MM.1S (cell line): ENCODE measurements around the gene SLC17A8.

Experiments used
- DNase-seq: peaks from one replicate; pipeline ENCODE4 v3.0.0-alpha.2; 2015
- H2AFZ ChIP-seq: fragments of 300-600 bp; sonication (generic); 2 replicates; pipeline ENCODE4 v1.6.0; 2016; ENCODE audit warnings: antibody characterized with exemption, low read length
- H3F3A ChIP-seq: fragments of 300-600 bp; sonication (generic); 2 replicates; pipeline ENCODE4 v1.6.1; 2016; ENCODE audit warnings: mild to moderate bottlenecking, antibody characterized with exemption, low read length, moderate library complexity, mixed read lengths; ENCODE audit not compliant: insufficient read depth
- H3K27ac ChIP-seq: fragments of 300-600 bp; sonication (generic); 2 replicates; pipeline ENCODE4 v1.5.1; 2016; ENCODE audit warnings: mild to moderate bottlenecking, low read length
- H3K27me3 ChIP-seq: fragments of 300-600 bp; sonication (generic); replicated peaks from 2 replicates; pipeline ENCODE4 v1.6.0; 2016; ENCODE audit warnings: low read length; ENCODE audit not compliant: insufficient read depth
- H3K36me3 ChIP-seq: fragments of 300-600 bp; sonication (generic); replicated peaks from 2 replicates; pipeline ENCODE4 v1.6.1; 2016; ENCODE audit warnings: mild to moderate bottlenecking, low read length, mixed read lengths; ENCODE audit not compliant: insufficient read depth
- H3K4me1 ChIP-seq: fragments of 300-600 bp; sonication (generic); 2 replicates; pipeline ENCODE4 v1.6.1; 2016; ENCODE audit warnings: low read length, mixed read lengths
- H3K4me2 ChIP-seq: fragments of 300-600 bp; sonication (generic); 2 replicates; pipeline ENCODE4 v1.6.0; 2016; ENCODE audit warnings: low read depth, low read length
- H3K4me3 ChIP-seq: fragments of 300-600 bp; sonication (generic); 2 replicates; pipeline ENCODE4 v1.5.1; 2016; ENCODE audit warnings: low read length, mixed read lengths
- H3K79me2 ChIP-seq: fragments of 300-600 bp; sonication (generic); 2 replicates; pipeline ENCODE4 v1.6.1; 2016; ENCODE audit warnings: mixed run types, low read length, mixed read lengths
- H3K9ac ChIP-seq: fragments of 300-600 bp; sonication (generic); 2 replicates; pipeline ENCODE4 v1.6.1; 2016; ENCODE audit warnings: low read length, mixed read lengths
- H3K9me2 ChIP-seq: fragments of 300-600 bp; sonication (generic); replicated peaks from 2 replicates; pipeline ENCODE4 v1.6.1; 2016; ENCODE audit warnings: mild to moderate bottlenecking, low read length, mixed read lengths; ENCODE audit not compliant: insufficient read depth
- H3K9me3 ChIP-seq: fragments of 300-600 bp; sonication (generic); replicated peaks from 2 replicates; pipeline ENCODE4 v1.6.1; 2016; ENCODE audit warnings: mild to moderate bottlenecking, low read length, mixed read lengths; ENCODE audit not compliant: insufficient read depth
- H4K20me1 ChIP-seq: fragments of 300-600 bp; sonication (generic); 2 replicates; pipeline ENCODE4 v1.6.1; 2016; ENCODE audit warnings: mild to moderate bottlenecking, low read length, moderate library complexity, mixed read lengths; ENCODE audit not compliant: insufficient read depth
- EZH2 ChIP-seq: fragments of 300-600 bp; sonication (generic); optimal IDR thresholded peaks from 2 replicates; pipeline ENCODE3; 2017; ENCODE audit warnings: low read depth, mild to moderate bottlenecking, antibody characterized with exemption, low read length, mixed read lengths
- EZH2phosphoT487 ChIP-seq: fragments of 300-600 bp; sonication (generic); IDR thresholded peaks from 2 replicates; pipeline ENCODE4 v1.6.1; 2018; ENCODE audit warnings: antibody characterized with exemption, low read length
- TF ChIP-seq, protein P1 (sequence below): fragments of 300-600 bp; sonication (generic); IDR thresholded peaks from 2 replicates; pipeline ENCODE4 v1.5.1; 2016; ENCODE audit warnings: antibody characterized with exemption, low read length, mixed read lengths

The SLC17A8 gene

DNA sequence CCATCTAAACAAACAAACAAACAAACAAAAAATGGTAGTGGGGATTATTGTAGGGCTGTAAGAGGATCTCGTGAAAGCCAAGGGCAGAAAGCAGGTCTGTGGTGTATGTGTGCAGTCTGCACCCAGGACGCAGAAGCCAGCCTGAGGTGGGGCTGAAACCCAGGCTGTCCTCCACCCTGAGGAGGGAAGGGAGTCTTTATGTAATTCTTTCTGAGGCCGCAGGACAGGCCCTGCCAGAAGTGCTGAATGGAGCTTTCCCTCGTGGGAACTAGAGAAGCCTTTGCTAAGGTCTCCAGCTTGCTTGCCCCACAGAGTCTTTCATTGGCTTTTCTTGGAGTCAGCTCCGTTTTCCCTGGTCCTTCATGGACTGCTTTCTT lies 27.7 kb downstream of the SLC17A8 start:
- Histone ChIP-seq H3K36me3 (no peaks in the 10 kb centered on the region), H3K4me2 (no peak overlapping the region), H3K27me3 (no peaks in the 10 kb centered on the region), H3K4me1 (no peaks in the 10 kb centered on the region), H2AFZ (no peak overlapping the region), H3K9me2 (no peaks in the 10 kb centered on the region), H3K9me3 (no peaks in the 10 kb centered on the region), H3K27ac (no peak overlapping the region), H3K79me2 (no peaks in the 10 kb centered on the region), H4K20me1 (no peaks in the 10 kb centered on the region), H3F3A (no peaks in the 10 kb centered on the region), H3K9ac (no peak overlapping the region), H3K4me3 (no peak overlapping the region)
- TF ChIP-seq, protein P1, sequence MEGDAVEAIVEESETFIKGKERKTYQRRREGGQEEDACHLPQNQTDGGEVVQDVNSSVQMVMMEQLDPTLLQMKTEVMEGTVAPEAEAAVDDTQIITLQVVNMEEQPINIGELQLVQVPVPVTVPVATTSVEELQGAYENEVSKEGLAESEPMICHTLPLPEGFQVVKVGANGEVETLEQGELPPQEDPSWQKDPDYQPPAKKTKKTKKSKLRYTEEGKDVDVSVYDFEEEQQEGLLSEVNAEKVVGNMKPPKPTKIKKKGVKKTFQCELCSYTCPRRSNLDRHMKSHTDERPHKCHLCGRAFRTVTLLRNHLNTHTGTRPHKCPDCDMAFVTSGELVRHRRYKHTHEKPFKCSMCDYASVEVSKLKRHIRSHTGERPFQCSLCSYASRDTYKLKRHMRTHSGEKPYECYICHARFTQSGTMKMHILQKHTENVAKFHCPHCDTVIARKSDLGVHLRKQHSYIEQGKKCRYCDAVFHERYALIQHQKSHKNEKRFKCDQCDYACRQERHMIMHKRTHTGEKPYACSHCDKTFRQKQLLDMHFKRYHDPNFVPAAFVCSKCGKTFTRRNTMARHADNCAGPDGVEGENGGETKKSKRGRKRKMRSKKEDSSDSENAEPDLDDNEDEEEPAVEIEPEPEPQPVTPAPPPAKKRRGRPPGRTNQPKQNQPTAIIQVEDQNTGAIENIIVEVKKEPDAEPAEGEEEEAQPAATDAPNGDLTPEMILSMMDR = no peak
- TF ChIP-seq EZH2phosphoT487 (no peak), EZH2 (no peak)
- no peak for DNase-seq

DNA sequence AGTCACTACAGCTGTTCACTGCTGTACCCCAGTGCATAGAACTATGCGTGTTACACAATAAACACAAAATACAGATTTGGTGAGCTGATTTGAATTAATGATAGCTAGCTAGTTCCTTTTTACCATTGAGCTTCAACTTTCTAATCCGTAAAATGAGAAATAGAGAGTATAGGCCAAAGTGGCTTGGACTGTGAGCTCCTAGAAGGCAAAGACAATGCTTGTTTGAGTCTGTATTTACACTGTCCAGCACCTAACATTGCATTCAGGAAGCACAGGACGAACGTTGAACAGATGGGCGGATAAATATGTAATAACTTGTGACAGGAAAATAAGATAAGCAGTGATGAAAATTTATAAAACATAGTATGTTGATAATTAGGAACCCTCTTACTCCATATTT lies 31.5 kb downstream of the SLC17A8 start:
- no peak overlapping the region for H3K27ac ChIP-seq
- H2AFZ ChIP-seq = no peak overlapping the region
- no peaks in the 10 kb centered on the region for H3K4me1 ChIP-seq
- H3K4me2 ChIP-seq = no peak overlapping the region
- TF ChIP-seq EZH2 (no peak), EZH2phosphoT487 (no peak)
- TF ChIP-seq, protein P1 = no peak
- no peaks in the 10 kb centered on the region for H3K27me3 ChIP-seq
- H3K9me2 ChIP-seq = no peaks in the 10 kb centered on the region
- H4K20me1 ChIP-seq = no peaks in the 10 kb centered on the region
- H3F3A ChIP-seq = no peaks in the 10 kb centered on the region
- H3K36me3 ChIP-seq = no peaks in the 10 kb centered on the region
- no peak overlapping the region for H3K9ac ChIP-seq
- H3K9me3 ChIP-seq = no peaks in the 10 kb centered on the region
- no peak for DNase-seq
- H3K4me3 ChIP-seq = no peak overlapping the region
- H3K79me2 ChIP-seq = no peaks in the 10 kb centered on the region

DNA sequence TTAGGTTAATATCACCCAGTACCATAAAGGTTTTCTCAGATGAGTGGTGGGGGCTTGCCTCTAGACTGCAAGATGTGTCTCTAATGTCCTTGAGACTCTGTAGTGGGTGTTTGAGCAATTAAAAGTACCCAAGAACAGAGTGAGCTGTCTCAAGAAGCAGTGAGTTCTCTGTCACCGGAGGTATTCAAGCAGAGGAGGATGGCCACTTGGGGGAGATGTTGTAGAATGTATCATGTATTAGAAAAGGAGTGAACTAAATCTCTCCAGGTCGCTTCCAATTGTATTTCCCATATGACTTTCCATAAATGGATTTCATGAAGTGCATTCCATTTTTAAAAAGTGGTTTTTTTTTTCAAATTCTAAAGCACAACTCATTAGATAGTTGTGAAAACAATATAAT lies 35.0 kb downstream of the SLC17A8 start:
- Histone ChIP-seq H3K9me2 (no peaks in the 10 kb centered on the region), H3K27ac (no peak overlapping the region), H2AFZ (no peak overlapping the region), H3K79me2 (no peaks in the 10 kb centered on the region), H3K4me2 (no peak overlapping the region), H3K4me1 (no peaks in the 10 kb centered on the region), H3K27me3 (no peaks in the 10 kb centered on the region), H3K36me3 (no peaks in the 10 kb centered on the region), H3K4me3 (no peak overlapping the region), H4K20me1 (no peaks in the 10 kb centered on the region), H3K9me3 (no peaks in the 10 kb centered on the region), H3K9ac (no peak overlapping the region), H3F3A (no peaks in the 10 kb centered on the region)
- DNase-seq = no peak
- TF ChIP-seq EZH2phosphoT487 (no peak), EZH2 (no peak)
- TF ChIP-seq, protein P1 = no peak; the same call in 1 of the 2 replicates
